Testis (tissue), 2 donors: ENCODE data around the gene PHLDB3.

Experiments
- POLR2A ChIP-seq: fragments of 450-650 bp; IDR thresholded peaks from one replicate; pipeline ENCODE4 v1.6.1; 2017; ENCODE audit warnings: antibody characterized with exemption, mild to moderate bottlenecking, moderate library complexity
- TF ChIP-seq, protein P1 (sequence below), 3 experiments: fragments of 450-650 bp in 2 of 3; fragments of 200-600 bp in 1 of 3; sonication (generic) in 1 of 3; IDR thresholded peaks; one replicate each; pipeline ENCODE4 v1.5.1; 2016 to 2019; ENCODE audit warnings: antibody characterized with exemption in 3 of 3, mild to moderate bottlenecking in 2 of 3, moderate library complexity in 1 of 3

DNA sequence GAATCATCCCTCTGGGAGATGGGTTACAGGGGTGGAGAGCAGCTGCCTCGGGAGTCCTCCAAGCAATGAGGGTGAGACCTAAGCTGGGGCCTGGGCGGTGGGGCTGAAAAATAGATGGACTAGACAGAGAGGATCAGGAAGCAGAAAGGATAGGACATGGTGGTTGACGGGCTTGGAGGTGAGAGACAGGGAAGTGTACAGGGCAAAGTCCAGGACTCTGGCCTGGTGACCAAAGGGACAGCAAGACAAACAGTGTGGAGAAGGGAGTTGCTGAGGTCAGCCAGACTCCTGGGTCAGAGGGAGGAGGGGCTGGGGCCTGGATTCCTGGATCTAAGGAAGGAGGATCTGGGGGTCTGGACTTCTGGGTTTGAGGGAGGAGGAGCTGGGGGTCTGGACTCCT is 5.5 kb downstream of the PHLDB3 start:
- TF ChIP-seq POLR2A = no peak
- TF ChIP-seq, protein P1, sequence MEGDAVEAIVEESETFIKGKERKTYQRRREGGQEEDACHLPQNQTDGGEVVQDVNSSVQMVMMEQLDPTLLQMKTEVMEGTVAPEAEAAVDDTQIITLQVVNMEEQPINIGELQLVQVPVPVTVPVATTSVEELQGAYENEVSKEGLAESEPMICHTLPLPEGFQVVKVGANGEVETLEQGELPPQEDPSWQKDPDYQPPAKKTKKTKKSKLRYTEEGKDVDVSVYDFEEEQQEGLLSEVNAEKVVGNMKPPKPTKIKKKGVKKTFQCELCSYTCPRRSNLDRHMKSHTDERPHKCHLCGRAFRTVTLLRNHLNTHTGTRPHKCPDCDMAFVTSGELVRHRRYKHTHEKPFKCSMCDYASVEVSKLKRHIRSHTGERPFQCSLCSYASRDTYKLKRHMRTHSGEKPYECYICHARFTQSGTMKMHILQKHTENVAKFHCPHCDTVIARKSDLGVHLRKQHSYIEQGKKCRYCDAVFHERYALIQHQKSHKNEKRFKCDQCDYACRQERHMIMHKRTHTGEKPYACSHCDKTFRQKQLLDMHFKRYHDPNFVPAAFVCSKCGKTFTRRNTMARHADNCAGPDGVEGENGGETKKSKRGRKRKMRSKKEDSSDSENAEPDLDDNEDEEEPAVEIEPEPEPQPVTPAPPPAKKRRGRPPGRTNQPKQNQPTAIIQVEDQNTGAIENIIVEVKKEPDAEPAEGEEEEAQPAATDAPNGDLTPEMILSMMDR (IDR thresholded peaks at IDR 0.05) = no peak
